ENCODE measurements around the gene ZBTB16. TPM values are rescaled to one million over a fixed set of nuclear protein-coding genes. Genes with fewer than 3 reads are reported as not detected.

Gene ZBTB16
- polyA plus RNA-seq, 1 donor, result 5.5 TPM

- DNase-seq, result no peak
Observed at GRCh38 chr11:114169821-114170220, 110.3 kb downstream of the ZBTB16 start.

GRCh38 chr11:114170226-114170625, 110.7 kb downstream of the ZBTB16 start:
- DNase-seq, result no peak

DNA sequence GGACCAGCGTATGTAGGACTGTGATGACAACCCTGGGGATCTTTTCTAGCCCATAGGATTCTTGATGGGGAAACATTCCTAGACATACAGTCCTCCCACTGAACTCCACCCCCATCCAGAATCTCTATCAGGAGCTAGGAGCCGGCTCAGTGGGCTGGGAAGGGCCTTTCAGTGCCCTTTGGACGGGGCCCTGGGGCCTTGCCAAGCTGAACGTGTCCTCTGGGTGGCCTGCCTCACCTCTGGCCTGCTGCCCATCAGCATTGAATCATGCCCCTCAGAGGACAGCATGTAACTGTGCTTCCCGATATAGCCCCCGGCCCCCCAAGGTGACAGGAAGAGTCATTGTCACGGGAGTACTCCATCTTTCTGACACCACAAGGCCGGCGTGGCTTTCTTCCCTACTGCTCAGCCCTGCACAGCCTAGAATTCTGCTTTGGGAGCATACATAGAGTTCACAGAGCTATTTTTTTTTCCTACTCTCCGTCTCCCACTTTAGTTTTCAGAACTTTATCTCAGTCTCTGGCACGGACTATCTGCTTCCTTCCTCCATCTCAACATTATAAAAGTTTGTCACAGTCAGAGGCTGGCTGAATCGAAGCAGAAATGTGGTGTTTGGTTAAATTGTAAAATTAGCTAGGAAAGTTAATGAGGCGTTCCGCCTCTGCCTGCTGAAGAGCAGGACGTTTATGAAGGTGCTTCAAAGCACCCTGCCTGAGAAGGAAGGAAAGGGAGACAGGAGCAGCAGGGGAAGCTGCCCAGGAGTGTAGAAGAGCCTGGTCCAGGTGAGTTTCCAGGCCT, 111.9 kb downstream of the ZBTB16 start:
- no peak for DNase-seq

GRCh38 chr11:114172055-114172861, 112.7 kb downstream of the ZBTB16 start:
- DNase-seq, result no peak

- DNase-seq, result no peak
Observed at GRCh38 chr11:114172871-114173444, 113.4 kb downstream of the ZBTB16 start.

DNA sequence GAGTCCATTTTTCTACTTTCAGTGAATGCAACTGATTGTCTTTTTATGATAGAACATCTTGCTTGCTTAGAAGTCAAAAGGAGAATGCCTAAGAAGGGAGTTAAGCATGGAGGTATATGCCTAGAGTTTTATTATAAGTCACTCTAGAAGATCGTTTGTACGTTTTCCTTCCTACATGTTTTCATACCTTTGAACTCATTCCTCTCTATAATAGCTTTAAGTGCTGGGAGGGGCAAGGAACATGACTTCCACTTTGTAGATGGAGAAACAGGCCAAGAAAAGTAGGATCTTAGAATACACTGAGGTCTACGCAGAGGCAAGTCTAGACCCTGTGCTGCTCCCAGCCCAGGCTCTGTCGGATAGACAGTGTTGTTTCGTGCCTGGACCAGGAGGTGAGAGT, 114.3 kb downstream of the ZBTB16 start:
- no peak for DNase-seq

GRCh38 chr11:114174712-114175495, 115.4 kb downstream of the ZBTB16 start:
- DNase-seq, result no peak

DNA sequence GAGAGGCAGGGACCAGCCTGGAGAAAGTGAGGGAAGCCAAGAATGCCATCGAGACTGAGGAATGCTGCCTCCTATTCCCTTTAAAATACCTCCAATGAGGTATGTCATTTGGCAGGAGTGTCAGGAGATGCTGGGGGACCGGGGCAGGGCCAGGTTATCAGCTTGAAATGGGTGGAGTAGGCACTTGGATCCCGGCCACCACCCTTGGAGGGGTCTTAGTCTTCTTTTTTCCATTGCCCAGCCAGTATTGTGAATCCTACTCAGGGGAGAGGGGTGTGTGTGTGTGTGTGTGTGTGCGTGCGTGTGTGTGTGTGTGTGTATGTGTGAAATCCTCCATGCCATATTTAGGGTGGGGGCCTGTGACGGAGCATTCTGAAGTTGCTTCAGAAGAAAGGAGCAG, 116.2 kb downstream of the ZBTB16 start:
- DNase-seq, result no peak

GRCh38 chr11:114176321-114176720, 116.8 kb downstream of the ZBTB16 start:
- no peak for DNase-seq

- no peak for DNase-seq
Observed at GRCh38 chr11:114178656-114179055, 119.1 kb downstream of the ZBTB16 start.

GRCh38 chr11:114179234-114179941, 119.9 kb downstream of the ZBTB16 start:
- DNase-seq, result no peak

DNA sequence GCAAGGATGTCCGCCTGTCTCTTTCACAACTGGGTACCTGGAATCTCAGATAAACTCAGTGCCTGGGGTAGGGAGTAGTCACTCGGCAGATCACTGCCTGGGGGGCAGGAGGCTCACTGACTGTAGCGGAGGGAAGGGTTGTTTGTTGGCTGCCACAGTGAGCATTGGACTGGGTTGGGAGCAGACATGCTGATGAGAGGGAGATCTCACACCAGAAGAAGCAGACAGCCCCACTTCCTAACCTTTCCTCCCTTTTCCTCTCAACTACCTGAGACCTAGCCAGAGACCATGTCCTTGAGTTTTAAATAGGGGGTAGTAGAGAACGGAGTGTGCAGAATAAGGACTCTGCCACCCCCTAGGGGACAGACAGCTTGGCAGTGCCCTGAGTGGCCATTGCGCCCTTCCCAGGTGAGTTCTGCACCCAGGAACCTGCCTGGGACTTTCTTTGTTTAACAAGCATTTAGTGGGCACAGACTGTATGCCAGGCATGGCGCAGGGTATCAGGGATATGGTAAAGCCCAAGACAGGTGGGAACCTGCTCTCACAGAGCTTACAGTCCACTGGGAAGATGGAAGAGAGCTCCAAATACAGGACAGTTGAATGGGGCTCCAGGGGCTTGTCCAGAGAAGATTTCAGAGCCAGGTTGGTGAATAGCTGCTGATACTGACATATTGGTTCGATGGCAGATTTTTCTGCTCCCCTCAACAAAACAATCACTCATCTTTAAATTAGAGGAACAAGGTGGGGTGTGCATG, 121.0 kb downstream of the ZBTB16 start:
- DNase-seq, result no peak

DNA sequence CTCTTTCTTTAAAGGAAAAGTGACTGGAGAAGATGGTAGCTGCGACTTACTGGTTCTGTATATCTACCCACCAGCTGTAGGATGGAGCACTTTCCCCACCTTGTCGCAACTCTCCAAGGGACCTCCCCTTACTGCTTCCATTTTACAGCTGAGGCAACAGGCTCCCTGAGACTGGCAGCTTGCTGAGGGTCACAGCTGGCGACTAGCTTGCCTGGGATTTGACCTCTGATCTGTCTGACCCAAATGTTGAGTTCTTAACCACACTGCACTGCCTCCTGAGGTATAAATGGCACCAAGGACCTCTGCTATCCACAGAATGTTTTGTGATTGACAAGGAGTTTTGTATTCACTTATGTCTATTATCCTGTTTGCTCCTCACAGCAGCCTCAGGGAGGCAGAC, 121.7 kb downstream of the ZBTB16 start:
- no peak for DNase-seq

DNA sequence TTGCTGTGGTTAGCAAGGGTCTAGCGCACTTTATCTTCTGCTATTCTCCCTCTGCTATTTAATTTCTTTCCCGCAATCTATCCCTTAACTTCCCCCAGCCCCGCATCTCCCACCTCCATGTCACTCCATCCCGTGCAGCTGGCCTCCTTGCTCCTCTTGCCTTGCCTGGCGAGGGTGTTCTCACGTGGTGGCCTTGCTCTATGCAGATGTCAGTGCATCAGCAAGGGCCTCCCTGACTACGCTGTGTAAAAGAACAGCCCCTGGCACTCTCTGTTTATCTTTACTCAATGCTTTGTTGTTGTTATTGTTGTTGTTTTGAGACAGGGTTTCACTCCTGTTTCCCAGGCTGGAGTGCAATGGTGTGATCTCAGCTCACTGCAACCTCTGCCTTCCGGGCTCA, 122.2 kb downstream of the ZBTB16 start:
- DNase-seq, result no peak

- no peak for DNase-seq
Observed at GRCh38 chr11:114182471-114183043, 123.0 kb downstream of the ZBTB16 start.

DNA sequence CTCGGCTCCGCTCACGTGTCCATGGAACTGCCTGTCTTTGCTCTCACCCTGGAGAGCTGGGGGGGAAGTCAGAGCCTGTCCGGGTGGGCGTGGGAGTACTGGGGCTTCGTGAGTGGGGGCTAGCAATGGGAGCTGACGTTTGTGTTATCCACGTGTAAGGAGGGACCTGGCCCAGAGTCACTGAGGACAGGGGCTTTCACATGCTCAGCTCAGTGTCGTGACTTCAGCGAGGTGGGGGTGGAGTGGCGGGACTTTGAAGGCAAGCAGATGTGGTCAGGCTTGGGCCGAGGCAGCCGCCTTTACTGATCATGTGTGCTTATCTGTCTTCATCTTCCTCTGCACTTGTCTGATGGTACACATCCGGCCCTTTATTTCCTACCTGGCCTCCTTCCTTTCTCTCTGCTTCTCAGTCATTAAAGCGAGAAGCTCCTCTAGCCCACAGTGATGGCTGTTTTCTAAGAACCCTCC, 123.6 kb downstream of the ZBTB16 start:
- no peak for DNase-seq

DNA sequence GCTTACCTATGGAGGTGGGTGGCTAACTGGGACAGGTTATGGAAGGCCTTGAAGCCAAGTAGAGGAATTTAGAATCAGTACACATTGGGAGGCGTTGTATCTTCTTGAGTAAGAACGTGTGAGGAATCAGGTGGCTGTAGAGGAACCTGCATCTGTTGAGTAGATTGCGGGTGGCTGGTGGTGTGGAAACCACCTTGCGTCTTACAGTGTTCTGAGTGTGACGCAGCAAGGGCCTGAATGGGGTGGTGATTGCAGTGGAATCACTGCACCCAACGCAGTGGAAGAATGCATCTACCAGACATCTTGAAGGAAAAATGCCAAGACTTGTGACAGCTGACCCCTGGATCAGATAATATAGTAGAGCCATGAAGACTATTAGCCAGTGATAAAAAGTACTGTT, 125.9 kb downstream of the ZBTB16 start:
- DNase-seq, result no peak

DNA sequence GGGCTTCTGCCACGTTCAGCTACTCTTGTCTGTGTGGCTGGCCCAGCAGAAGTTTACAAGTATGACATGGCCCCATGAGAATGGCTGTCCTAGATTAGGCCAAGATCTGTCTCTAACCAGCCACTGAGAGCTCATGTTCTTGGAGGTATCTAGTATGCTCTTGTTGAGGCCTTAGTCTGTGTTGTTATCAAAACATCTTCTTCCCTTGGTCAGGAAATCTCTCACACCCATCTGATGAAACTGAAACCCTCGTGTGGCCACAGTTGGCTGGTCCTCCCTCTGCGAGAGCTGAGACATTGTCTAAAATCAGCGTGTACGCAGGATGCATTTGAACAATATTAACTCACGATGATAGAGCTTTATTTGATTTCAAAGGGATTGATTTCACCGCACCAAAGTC, 127.7 kb downstream of the ZBTB16 start:
- DNase-seq, result no peak

- DNase-seq, result no peak
Observed at GRCh38 chr11:114188851-114189570, 129.5 kb downstream of the ZBTB16 start.

- no peak for DNase-seq
Observed at GRCh38 chr11:114190630-114191029, 131.1 kb downstream of the ZBTB16 start.
